Tibial nerve (tissue), 4 donors: ENCODE results near the gene NUDT19. TPM values are rescaled to one million over a fixed set of nuclear protein-coding genes. Genes with fewer than 3 reads are reported as not detected.

Experiments used
- DNase-seq, 2 donors: peaks; one replicate each; pipeline ENCODE4 v3.0.0-alpha.2; 2019; ENCODE audit warnings: low spot score in 2 of 2
- H3K27ac ChIP-seq, 4 donors: fragments of 200-600 bp; sonication (generic) in 3 of 4; one replicate each; pipeline ENCODE4 v1.5.1; 2017 to 2019; ENCODE audit warnings: mild to moderate bottlenecking in 1 of 4
- H3K27me3 ChIP-seq, 2 donors: fragments of 200-600 bp; sonication (generic) in 1 of 2; one replicate each; pipeline versions ENCODE4 v1.5.1 to v1.6.0; 2017 to 2019
- H3K36me3 ChIP-seq, 3 donors: fragments of 200-600 bp; sonication (generic); one replicate each; pipeline ENCODE4 v1.5.1; 2018 to 2019
- H3K4me1 ChIP-seq, 4 donors: fragments of 200-600 bp; sonication (generic) in 3 of 4; one replicate each; pipeline ENCODE4 v1.5.1; 2017 to 2019
- H3K4me3 ChIP-seq, 4 donors: fragments of 200-600 bp; sonication (generic) in 3 of 4; one replicate each; pipeline ENCODE4 v1.5.1; 2017 to 2019; ENCODE audit warnings: mild to moderate bottlenecking in 1 of 4, moderate library complexity in 1 of 4
- H3K9me3 ChIP-seq, 4 donors: fragments of 200-600 bp; sonication (generic) in 3 of 4; one replicate each; pipeline ENCODE4 v1.5.1; 2017 to 2019
- EP300 ChIP-seq, 2 donors: sonication (generic); formaldehyde crosslinking; IDR thresholded peaks; one replicate each; pipeline ENCODE4 v1.6.1; 2017; ENCODE audit warnings: antibody characterized with exemption in 2 of 2, mild to moderate bottlenecking in 1 of 2
- POLR2A ChIP-seq, 2 donors: fragments of 450-650 bp; IDR thresholded peaks; one replicate each; pipeline ENCODE4 v1.6.1; 2017; ENCODE audit warnings: antibody characterized with exemption in 2 of 2, mild to moderate bottlenecking in 2 of 2, moderate library complexity in 2 of 2
- WGBS, 2 donors: methylation state at CpG; one replicate each; pipeline ENCODE4 v1.1.5; 2018; 5-methylcytosine and 5-hydroxymethylcytosine counted together
- total RNA-seq, 4 donors: library from RNA; depleted of rRNA; stranded (reverse); fragments of >200 nt; gene quantifications; one replicate each; pipeline ENCODE4 v1.1.0, GENCODE V29; 2016
- TF ChIP-seq, protein P1 (sequence below), 5 experiments: fragments of 200-600 bp in 3 of 5; fragments of 450-650 bp in 2 of 5; sonication (generic) in 3 of 5; IDR thresholded peaks; one replicate each; pipeline ENCODE4 v1.5.1; 2016 to 2019; ENCODE audit warnings: antibody characterized with exemption in 5 of 5, mild to moderate bottlenecking in 3 of 5, moderate library complexity in 2 of 5

The NUDT19 gene
- total RNA-seq, 4 donors from 2014 or later: 4.2 to 8.6 (median 5.8) TPM

DNA sequence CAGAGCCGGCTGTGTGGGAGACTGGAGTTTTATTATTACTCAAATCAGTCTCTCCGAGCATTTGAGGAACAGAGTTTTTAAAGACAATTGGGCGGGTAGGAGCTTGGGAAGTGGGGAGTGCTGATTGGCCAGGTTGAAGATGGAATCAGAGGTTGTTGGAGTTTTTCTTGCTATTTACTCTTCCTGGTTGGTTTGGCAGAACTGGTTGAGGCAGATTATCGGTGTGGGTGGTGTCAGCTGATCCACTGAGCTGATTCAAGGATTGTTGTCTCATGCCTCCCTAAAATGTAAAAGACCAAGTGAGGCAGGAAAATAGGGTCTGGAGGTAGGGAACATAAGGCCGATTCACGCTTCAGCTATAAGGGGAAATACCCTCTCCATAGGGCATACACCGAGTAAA is 26.7 kb downstream of the NUDT19 start:
- no peak for DNase-seq
- WGBS, 2 donors: 89% methylated on average over 7 of the region's 7 CpGs
- TF ChIP-seq EP300 (IDR thresholded peaks at IDR 0.05) (no peak), POLR2A (IDR thresholded peaks at IDR 0.05) (no peak)
- TF ChIP-seq, protein P1, sequence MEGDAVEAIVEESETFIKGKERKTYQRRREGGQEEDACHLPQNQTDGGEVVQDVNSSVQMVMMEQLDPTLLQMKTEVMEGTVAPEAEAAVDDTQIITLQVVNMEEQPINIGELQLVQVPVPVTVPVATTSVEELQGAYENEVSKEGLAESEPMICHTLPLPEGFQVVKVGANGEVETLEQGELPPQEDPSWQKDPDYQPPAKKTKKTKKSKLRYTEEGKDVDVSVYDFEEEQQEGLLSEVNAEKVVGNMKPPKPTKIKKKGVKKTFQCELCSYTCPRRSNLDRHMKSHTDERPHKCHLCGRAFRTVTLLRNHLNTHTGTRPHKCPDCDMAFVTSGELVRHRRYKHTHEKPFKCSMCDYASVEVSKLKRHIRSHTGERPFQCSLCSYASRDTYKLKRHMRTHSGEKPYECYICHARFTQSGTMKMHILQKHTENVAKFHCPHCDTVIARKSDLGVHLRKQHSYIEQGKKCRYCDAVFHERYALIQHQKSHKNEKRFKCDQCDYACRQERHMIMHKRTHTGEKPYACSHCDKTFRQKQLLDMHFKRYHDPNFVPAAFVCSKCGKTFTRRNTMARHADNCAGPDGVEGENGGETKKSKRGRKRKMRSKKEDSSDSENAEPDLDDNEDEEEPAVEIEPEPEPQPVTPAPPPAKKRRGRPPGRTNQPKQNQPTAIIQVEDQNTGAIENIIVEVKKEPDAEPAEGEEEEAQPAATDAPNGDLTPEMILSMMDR (IDR thresholded peaks at IDR 0.05): no peak

DNA sequence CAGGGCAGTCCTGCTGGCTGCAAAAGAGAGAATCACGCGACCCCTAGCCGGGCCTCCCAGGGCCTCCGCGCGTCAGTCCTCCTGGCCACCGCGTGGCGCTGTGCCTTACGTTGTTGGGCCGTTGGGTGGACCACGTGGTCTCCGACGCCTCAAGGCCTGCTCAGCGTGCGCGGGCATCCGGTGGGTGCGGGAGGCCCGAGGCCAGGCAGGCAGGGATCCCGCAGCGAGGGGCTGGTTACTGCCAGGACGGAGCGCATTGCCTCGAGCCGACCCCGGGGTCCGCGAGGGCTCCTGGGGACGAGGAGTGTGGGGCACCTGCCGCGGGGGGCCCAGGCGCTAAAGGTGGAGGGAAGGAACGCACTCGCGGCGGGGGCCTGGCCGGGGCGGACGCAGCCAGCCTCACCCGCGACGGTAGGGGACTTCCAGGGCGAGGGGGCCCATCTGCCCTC is 28.0 kb downstream of the NUDT19 start, which contains the start of gene TDRD12:
TSS of gene TDRD12 (plus strand) at position 157 of the 449 bp plus-strand sequence. CDS start 306 bp downstream, outside the sequence.
- no peaks in the 10 kb centered on the region for H3K27me3 ChIP-seq
- H3K4me3 ChIP-seq: no peak within 1 kb of the TSS
- no peak for DNase-seq
- WGBS, 2 donors: 89 to 93% methylated on average over 35 to 43 of the region's 44 CpGs
- TF ChIP-seq, protein P1 (IDR thresholded peaks at IDR 0.05): no peak
- no peaks in the 10 kb centered on the region for H3K4me1 ChIP-seq
- H3K27ac ChIP-seq: no peak within 1 kb of the TSS
- H3K9me3 ChIP-seq: peaks cover 0 to 6% (median 0%) of the 10 kb centered on the region in 4 donors
- H3K36me3 ChIP-seq: peaks cover 0 to 29% (median 0%) of the 10 kb centered on the region in 3 donors

More for the DNA sequence above, 26.7 kb downstream of the NUDT19 start:
- Histone ChIP-seq H3K9me3 (peaks cover 0 to 6% (median 0%) of the 10 kb centered on the region in 4 donors), H3K27ac (no peak overlapping the region), H3K36me3 (peaks cover 0 to 42% (median 0%) of the 10 kb centered on the region in 3 donors), H3K4me1 (no peaks in the 10 kb centered on the region), H3K27me3 (no peaks in the 10 kb centered on the region), H3K4me3 (no peak overlapping the region)

DNA sequence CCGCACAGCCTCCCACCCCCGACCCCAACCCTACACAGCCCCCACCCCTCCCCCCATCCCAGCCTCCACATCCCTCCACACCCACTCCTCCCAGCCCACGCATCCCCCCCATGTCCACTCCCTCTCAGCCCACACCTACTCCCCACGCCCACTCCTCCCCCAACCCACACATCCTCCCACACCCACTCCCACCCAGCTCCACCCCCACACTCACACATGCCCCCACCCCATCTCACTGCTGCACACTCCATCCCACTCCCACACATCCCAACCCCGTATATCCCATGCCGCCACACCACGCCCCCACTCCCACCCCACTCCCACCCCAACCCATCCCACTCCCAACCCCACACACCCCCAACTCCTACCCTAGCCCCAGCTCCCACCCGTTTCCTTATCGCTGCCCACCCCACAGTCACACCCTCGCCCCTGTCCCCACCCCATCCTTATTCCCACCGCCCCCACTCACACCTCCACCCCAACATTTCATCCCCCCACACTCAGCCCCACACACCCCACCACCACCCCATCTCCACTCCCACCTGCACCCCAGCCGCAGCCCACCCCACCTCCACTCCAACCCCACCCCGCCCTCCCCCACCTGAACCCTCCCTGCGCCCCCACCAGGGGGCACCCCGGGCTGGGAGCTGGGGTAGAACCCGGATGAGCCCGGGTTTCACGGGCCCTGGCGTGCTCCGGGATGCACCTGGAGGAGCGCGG is 28.8 kb downstream of the NUDT19 start:
- peaks cover 0 to 6% (median 0%) of the 10 kb centered on the region in 4 donors for H3K9me3 ChIP-seq
- no peaks in the 10 kb centered on the region for H3K27me3 ChIP-seq
- no peak for DNase-seq
- TF ChIP-seq POLR2A (IDR thresholded peaks at IDR 0.05) (no peak), EP300 (IDR thresholded peaks at IDR 0.05) (no peak)
- TF ChIP-seq, protein P1 (IDR thresholded peaks at IDR 0.05): no peak
- 91 to 92% methylated on average over 7 to 8 of the region's 22 CpGs for WGBS, 2 donors
- H3K4me1 ChIP-seq: no peaks in the 10 kb centered on the region
- H3K27ac ChIP-seq: no peak overlapping the region
- H3K36me3 ChIP-seq: peaks cover 0 to 22% (median 0%) of the 10 kb centered on the region in 3 donors
- H3K4me3 ChIP-seq: no peak overlapping the region

DNA sequence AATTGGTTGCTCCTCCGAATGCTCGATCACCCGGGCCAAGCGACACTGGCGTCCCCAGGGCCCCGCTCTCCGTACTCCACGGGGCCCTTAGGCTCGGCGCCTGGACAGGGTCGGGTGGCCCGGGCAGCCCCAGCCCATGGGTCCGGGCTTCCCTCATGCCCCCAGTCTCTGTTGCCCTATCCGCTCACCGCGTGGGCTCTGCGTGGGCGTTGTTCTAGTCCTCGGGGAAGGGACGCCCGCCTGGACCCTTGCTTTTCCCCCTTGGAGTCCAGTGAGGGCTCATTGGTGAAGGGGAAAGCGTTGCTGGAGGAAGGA is 29.3 kb downstream of the NUDT19 start:
- 96% methylated on average over 13 to 17 of the region's 22 CpGs for WGBS, 2 donors
- H3K9me3 ChIP-seq: peaks cover 0 to 9% (median 0%) of the 10 kb centered on the region in 4 donors

DNA sequence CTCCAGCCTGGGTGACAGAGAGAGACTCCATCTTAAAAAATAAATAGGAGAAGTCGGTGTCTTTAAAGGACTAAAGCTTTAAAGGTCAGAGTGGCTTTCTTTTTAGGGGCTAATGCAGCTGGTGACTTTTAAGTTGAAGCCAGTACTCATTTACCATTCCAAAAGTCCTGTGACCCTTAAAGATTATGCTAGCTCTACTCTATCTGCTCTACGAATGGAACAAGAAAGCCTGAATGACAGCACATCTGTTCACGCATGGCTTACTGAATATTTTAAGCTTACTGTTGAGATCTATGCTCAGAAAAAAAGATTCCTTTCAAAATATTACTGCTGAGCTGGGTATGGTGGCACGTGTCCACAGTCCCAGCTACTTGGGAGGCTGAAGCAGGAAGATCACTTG is 44.3 kb downstream of the NUDT19 start:
- WGBS, 2 donors: 67 to 72% methylated on average over 4 of the region's 4 CpGs
- Histone ChIP-seq H3K9me3 (no peaks in the 10 kb centered on the region), H3K27ac (no peak overlapping the region), H3K27me3 (no peaks in the 10 kb centered on the region), H3K4me3 (no peak overlapping the region), H3K4me1 (no peaks in the 10 kb centered on the region), H3K36me3 (no peaks in the 10 kb centered on the region)
- TF ChIP-seq, protein P1 (IDR thresholded peaks at IDR 0.05): no peak
- TF ChIP-seq POLR2A (IDR thresholded peaks at IDR 0.05) (no peak), EP300 (IDR thresholded peaks at IDR 0.05) (no peak)
- DNase-seq: no peak

More for the DNA sequence above, 29.3 kb downstream of the NUDT19 start:
- Histone ChIP-seq H3K36me3 (peaks cover 0 to 16% (median 0%) of the 10 kb centered on the region in 3 donors), H3K27ac (no peak overlapping the region), H3K4me1 (no peaks in the 10 kb centered on the region), H3K27me3 (no peaks in the 10 kb centered on the region), H3K4me3 (no peak overlapping the region)
- TF ChIP-seq, protein P1 (IDR thresholded peaks at IDR 0.05): no peak
- TF ChIP-seq POLR2A (IDR thresholded peaks at IDR 0.05): no peak
- no peak for TF ChIP-seq EP300 (IDR thresholded peaks at IDR 0.05)
- DNase-seq: no peak
